IMR-90 (cell line): Measurements from ENCODE around the gene RHOT1. TPM values are rescaled to one million over a fixed set of nuclear protein-coding genes. Genes with fewer than 3 reads are reported as not detected.

Source experiments
- ATAC-seq: fragments of 200-7000 bp; cut with Tn5 transposase; 2 replicates; pipeline ENCODE4 v1.9.1; 2020; ENCODE audit warnings: low read depth, mild to moderate bottlenecking, moderate library complexity
- BruUV-seq: library from RNA; stranded (reverse); fragments of 400-500 nt; replicated peaks from 2 replicates; lab custom pipeline; 2021; lab: Mats Ljungman, UMichigan
- CTCF ChIA-PET: fragments of 300-600 bp; formaldehyde crosslinking; extraction: SDS; loops from one replicate; lab custom pipeline; 2021; ENCODE audit warnings: antibody characterized with exemption; lab: Yijun Ruan, JAX
- POLR2A ChIA-PET: fragments of 300-600 bp; sonication (Branson Sonifier 250); formaldehyde crosslinking; loops from one replicate; lab custom pipeline; 2022; ENCODE audit warnings: antibody characterized with exemption; ENCODE audit not compliant: unreplicated experiment; lab: Charles Lee
- DNase-seq: peaks from one replicate; pipeline ENCODE4 v3.0.0; 2013
- H2AFZ ChIP-seq: replicated peaks from 2 replicates; pipeline ENCODE3; 2013; ENCODE audit warnings: low read length, mild to moderate bottlenecking; ENCODE audit not compliant: poor library complexity
- H2AK5ac ChIP-seq: 2 replicates; pipeline ENCODE4 v1.6.1; 2013; ENCODE audit warnings: low read depth, low read length, inconsistent platforms
- H2AK9ac ChIP-seq: replicated peaks from 2 replicates; pipeline ENCODE3; 2013; ENCODE audit warnings: mild to moderate bottlenecking, low read depth, low read length, moderate library complexity; ENCODE audit not compliant: poor library complexity
- H2BK120ac ChIP-seq: 2 replicates; pipeline ENCODE4 v1.6.1; 2013; ENCODE audit warnings: low read depth, low read length, inconsistent platforms
- H2BK15ac ChIP-seq: 3 replicates; pipeline ENCODE4 v1.6.1; 2013; ENCODE audit warnings: low read depth, low read length, inconsistent platforms
- H2BK20ac ChIP-seq: 2 replicates; pipeline ENCODE4 v1.6.1; 2013; ENCODE audit warnings: low read depth, mild to moderate bottlenecking, inconsistent platforms, low read length, moderate library complexity
- H2BK5ac ChIP-seq: 2 replicates; pipeline ENCODE4 v1.6.1; 2013; ENCODE audit warnings: mild to moderate bottlenecking, low read depth, low read length, inconsistent platforms; ENCODE audit not compliant: poor library complexity, severe bottlenecking
- H3K14ac ChIP-seq: replicated peaks from 2 replicates; pipeline ENCODE4 v1.6.1; 2013; ENCODE audit warnings: low read depth, low read length, inconsistent platforms
- H3K18ac ChIP-seq: 2 replicates; pipeline ENCODE4 v1.6.1; 2013; ENCODE audit warnings: low read depth, low read length, control low read depth
- H3K23ac ChIP-seq: 2 replicates; pipeline ENCODE4 v1.6.1; 2013; ENCODE audit warnings: low read depth, low read length, inconsistent platforms
- H3K27ac ChIP-seq: 2 replicates; pipeline ENCODE4 v1.5.1; 2013; ENCODE audit warnings: mild to moderate bottlenecking, control low read depth, low read length; ENCODE audit not compliant: insufficient read depth
- H3K27me3 ChIP-seq: 2 replicates; pipeline ENCODE4 v1.6.1; 2013; ENCODE audit warnings: low read length; ENCODE audit not compliant: control insufficient read depth, insufficient read depth
- H3K36me3 ChIP-seq: 2 replicates; pipeline ENCODE4 v1.6.1; 2013; ENCODE audit warnings: low read length, mixed read lengths; ENCODE audit not compliant: control insufficient read depth, insufficient read depth
- H3K4ac ChIP-seq: 2 replicates; pipeline ENCODE4 v1.6.1; 2013; ENCODE audit warnings: low read depth, low read length, inconsistent platforms
- H3K4me1 ChIP-seq: 2 replicates; pipeline ENCODE4 v1.6.1; 2013; ENCODE audit warnings: low read length, mixed read lengths; ENCODE audit not compliant: control insufficient read depth, insufficient read depth
- H3K4me2 ChIP-seq: 2 replicates; pipeline ENCODE4 v1.6.1; 2013; ENCODE audit warnings: low read depth, mild to moderate bottlenecking, control low read depth, low read length, moderate library complexity
- H3K4me3 ChIP-seq: 2 replicates; pipeline ENCODE4 v1.5.1; 2013; ENCODE audit warnings: low read depth, mild to moderate bottlenecking, control low read depth, low read length, moderate library complexity; ENCODE audit not compliant: insufficient read depth
- H3K56ac ChIP-seq: 2 replicates; pipeline ENCODE4 v1.6.1; 2013; ENCODE audit warnings: low read length, inconsistent platforms; ENCODE audit not compliant: insufficient read depth; ENCODE audit errors: extremely low read depth
- H3K79me1 ChIP-seq, 2 experiments: 2 replicates each; pipeline ENCODE4 v1.6.1; 2013; ENCODE audit warnings: low read length in 2 of 2, inconsistent platforms in 1 of 2, low read depth in 1 of 2
- H3K9ac ChIP-seq: 2 replicates; pipeline ENCODE4 v1.6.1; 2013; ENCODE audit warnings: low read depth, low read length, control low read depth
- H3K9me1 ChIP-seq: 2 replicates; pipeline ENCODE4 v1.6.1; 2013; ENCODE audit warnings: low read length, inconsistent platforms; ENCODE audit not compliant: insufficient read depth
- H3K9me3 ChIP-seq: 2 replicates; pipeline ENCODE4 v1.6.1; 2013; ENCODE audit warnings: low read length; ENCODE audit not compliant: control insufficient read depth, insufficient read depth
- H4K20me1 ChIP-seq: 2 replicates; pipeline ENCODE4 v1.6.1; 2013; ENCODE audit warnings: low read length, inconsistent platforms; ENCODE audit not compliant: insufficient read depth
- H4K5ac ChIP-seq: 2 replicates; pipeline ENCODE4 v1.6.1; 2013; ENCODE audit warnings: mild to moderate bottlenecking, low read depth, low read length, control low read depth
- H4K8ac ChIP-seq, 2 experiments: 2 replicates each; pipeline ENCODE4 v1.6.1; 2013; ENCODE audit warnings: low read depth in 2 of 2, low read length in 2 of 2, control low read depth in 1 of 2, inconsistent platforms in 1 of 2
- H4K91ac ChIP-seq: 2 replicates; pipeline ENCODE4 v1.6.1; 2013; ENCODE audit warnings: low read depth, low read length, inconsistent platforms; ENCODE audit not compliant: insufficient read depth
- CHD1 ChIP-seq: IDR thresholded peaks from 2 replicates; pipeline ENCODE4 v1.6.1; 2012; ENCODE audit warnings: low read depth, low read length, improper control_type of control experiment
- ELK1 ChIP-seq: fragments of 150-350 bp; IDR thresholded peaks from 2 replicates; pipeline ENCODE4 v1.6.1; 2016; ENCODE audit warnings: low read depth, mild to moderate bottlenecking, low read length, moderate library complexity, borderline replicate concordance
- MAFK ChIP-seq: IDR thresholded peaks from 2 replicates; pipeline ENCODE4 v1.6.1; 2012; ENCODE audit warnings: low read depth, low read length, improper control_type of control experiment
- RCOR1 ChIP-seq: IDR thresholded peaks from 2 replicates; pipeline ENCODE4 v1.6.1; 2012; ENCODE audit warnings: mild to moderate bottlenecking, low read length, improper control_type of control experiment; ENCODE audit not compliant: insufficient replicate concordance
- RFX5 ChIP-seq: IDR thresholded peaks from 2 replicates; pipeline ENCODE4 v1.8.0; 2012; ENCODE audit warnings: low read depth, mild to moderate bottlenecking, low read length, moderate library complexity
- WGBS, 2 experiments: methylation state at CpG; one replicate each; pipeline versions ENCODE4 v1.1.5 to v1.1.7; 2013; ENCODE audit warnings: missing lambda C conversion rate in 2 of 2; ENCODE audit not compliant: insufficient read length in 1 of 2; ENCODE audit errors: extremely low coverage in 2 of 2; 5-methylcytosine and 5-hydroxymethylcytosine counted together
- dilution Hi-C: fragments of 300-500 bp; cut with HindIII; formaldehyde crosslinking; loops from one replicate; pipeline ENCODE4 v1.14.3; 2018; ENCODE audit warnings: low sequenced_read_pairs; ENCODE audit not compliant: unreplicated experiment
- in situ Hi-C: fragments of 300-500 bp; cut with MboI; formaldehyde crosslinking; loops from 3 replicates; pipeline ENCODE4 v1.14.3; 2019; ENCODE audit warnings: low sequenced_read_pairs, inconsistent platforms, mixed read lengths
- intact Hi-C: fragments of 100-400 bp; cut with micrococcal nuclease; formaldehyde crosslinking; loops from 2 replicates; pipeline ENCODE4 v1.10.0; 2022
- polyA plus RNA-seq, 3 experiments: library from polyadenylated mRNA; depleted of rRNA; stranded (reverse); fragments of >200 nt; gene quantifications; 2 replicates each; pipeline ENCODE4 v1.2.3, GENCODE V29; 2012; ENCODE audit warnings: low replicate concordance in 1 of 3
- total RNA-seq: library from RNA; depleted of rRNA; stranded (reverse); fragments of >200 nt; gene quantifications from 2 replicates; pipeline ENCODE4 v1.2.3, GENCODE V29; 2012

RHOT1 gene
- total and polyA plus RNA-seq, 2 of the 4 experiments (the other 2 are of a cell fraction), result 27.4 to 27.6 TPM

- no peaks in the 10 kb centered on the region for H3K79me1 ChIP-seq
- no peak overlapping the region for H3K27ac ChIP-seq
- in situ Hi-C loops (no loop called here), intact Hi-C loops (no loop called here), dilution Hi-C loops (no loop called here)
- H2BK120ac ChIP-seq, result no peak overlapping the region
- no peak overlapping the region for H2BK15ac ChIP-seq
- TF ChIP-seq CHD1 (no peak), RCOR1 (no peak), MAFK (no peak), ELK1 (no peak), RFX5 (no peak)
- no peak overlapping the region for H4K8ac ChIP-seq
- no peak overlapping the region for H4K91ac ChIP-seq
- no TSS peak for BruUV-seq
- H3K36me3 ChIP-seq, result no peaks in the 10 kb centered on the region
- ATAC-seq, result no peak
- ChIA-PET CTCF (no interaction called here), POLR2A (no interaction called here)
- no peaks in the 10 kb centered on the region for H3K9me1 ChIP-seq
- H3K23ac ChIP-seq, result no peak overlapping the region
- no peak overlapping the region for H3K4me2 ChIP-seq
- H2AK5ac ChIP-seq, result no peak overlapping the region
- no peaks in the 10 kb centered on the region for H4K20me1 ChIP-seq
- no peak overlapping the region for H3K56ac ChIP-seq
- no peak overlapping the region for H2BK20ac ChIP-seq
- no peak for DNase-seq
- H3K4me1 ChIP-seq, result no peaks in the 10 kb centered on the region; the same call in 1 of the 2 replicates
- H2AK9ac ChIP-seq, result no peak overlapping the region
- no peak overlapping the region for H2AFZ ChIP-seq
- peaks cover 30% of the 10 kb centered on the region for H3K27me3 ChIP-seq
- H4K5ac ChIP-seq, result no peak overlapping the region
- no peak overlapping the region for H3K9ac ChIP-seq
- no peaks in the 10 kb centered on the region for H3K9me3 ChIP-seq
- H3K4me3 ChIP-seq, result no peak overlapping the region
- H2BK5ac ChIP-seq, result no peak overlapping the region
- H3K14ac ChIP-seq, result no peak overlapping the region
- H3K18ac ChIP-seq, result no peak overlapping the region
- 71% methylated on average over 1 of the region's 2 CpGs; no CpG with 5 or more reads in 1 of the 2 experiments for WGBS, 2 experiments
- H3K4ac ChIP-seq, result no peak overlapping the region
Observed at GRCh38 chr17:32116937-32117336, 25.4 kb upstream of the RHOT1 start.
